Keratinocyte (primary cell): ENCODE measurements around the gene LOXL4. TPM values are rescaled to one million over a fixed set of nuclear protein-coding genes. Genes with fewer than 3 reads are reported as not detected.

Experiments used
- DNase-seq: peaks from one replicate; pipeline ENCODE4 v3.0.0-alpha.2; 2011; ENCODE audit warnings: low read depth, missing footprints, low spot score
- FAIRE-seq: peaks from 2 replicates; lab custom pipeline; 2011; peaks lifted over from hg19 to GRCh38; lab: Jason Lieb, UNC
- H2AFZ ChIP-seq: 2 replicates; pipeline ENCODE4 v1.6.0; 2012; ENCODE audit warnings: low read length, control low read depth, inconsistent platforms; ENCODE audit not compliant: control insufficient read depth
- H3K27ac ChIP-seq: 2 replicates; pipeline ENCODE4 v1.5.1; 2011; ENCODE audit warnings: low read length; ENCODE audit not compliant: control insufficient read depth, insufficient read depth
- H3K27me3 ChIP-seq: 3 replicates; pipeline ENCODE4 v1.6.0; 2011; ENCODE audit warnings: low read length; ENCODE audit not compliant: control insufficient read depth, insufficient read depth; ENCODE audit errors: extremely low read depth
- H3K36me3 ChIP-seq, 2 experiments: 2 replicates in 1 of 2; 3 replicates in 1 of 2; pipeline ENCODE4 v1.5.1; 2011; ENCODE audit warnings: low read length in 2 of 2, mild to moderate bottlenecking in 1 of 2; ENCODE audit not compliant: control insufficient read depth in 2 of 2, insufficient read depth in 2 of 2; ENCODE audit errors: extremely low read depth in 1 of 2
- H3K4me1 ChIP-seq: 3 replicates; pipeline ENCODE4 v1.5.1; 2011; ENCODE audit warnings: low read length; ENCODE audit not compliant: control insufficient read depth, insufficient read depth; ENCODE audit errors: extremely low read depth
- H3K4me2 ChIP-seq: 3 replicates; pipeline ENCODE4 v1.6.0; 2011; ENCODE audit warnings: low read depth, low read length; ENCODE audit not compliant: control insufficient read depth, insufficient read depth; ENCODE audit errors: extremely low read depth
- H3K4me3 ChIP-seq, 3 experiments: fragments of 200-600 bp in 1 of 3; sonication (generic) in 1 of 3; 2 replicates in 2 of 3; 3 replicates in 1 of 3; pipeline ENCODE4 v1.5.1; 2011 to 2016; ENCODE audit warnings: low read length in 3 of 3, mild to moderate bottlenecking in 3 of 3, control low read depth in 2 of 3, inconsistent platforms in 1 of 3, low read depth in 1 of 3, mixed read lengths in 1 of 3, mixed run types in 1 of 3, moderate library complexity in 1 of 3; ENCODE audit not compliant: control insufficient read depth in 2 of 3, insufficient read depth in 2 of 3; ENCODE audit errors: extremely low read depth in 1 of 3
- H3K79me2 ChIP-seq: 2 replicates; pipeline ENCODE4 v1.6.0; 2012; ENCODE audit warnings: low read length; ENCODE audit not compliant: control insufficient read depth, insufficient read depth
- H3K9ac ChIP-seq: 3 replicates; pipeline ENCODE4 v1.6.0; 2011; ENCODE audit warnings: low read length; ENCODE audit not compliant: control insufficient read depth, insufficient read depth; ENCODE audit errors: extremely low read depth
- H3K9me1 ChIP-seq: 3 replicates; pipeline ENCODE4 v1.6.0; 2011; ENCODE audit warnings: low read length; ENCODE audit not compliant: control insufficient read depth, insufficient read depth; ENCODE audit errors: extremely low read depth
- H3K9me3 ChIP-seq: 2 replicates; pipeline ENCODE4 v1.5.1; 2012; ENCODE audit warnings: low read depth, low read length; ENCODE audit not compliant: control insufficient read depth
- H4K20me1 ChIP-seq: 3 replicates; pipeline ENCODE4 v1.6.0; 2011; ENCODE audit warnings: low read length; ENCODE audit not compliant: control insufficient read depth, insufficient read depth; ENCODE audit errors: extremely low read depth
- EZH2 ChIP-seq: IDR thresholded peaks from one replicate; pipeline ENCODE4 v1.6.1; 2012; ENCODE audit warnings: inconsistent platforms, mild to moderate bottlenecking, low read length, moderate library complexity
- dilution Hi-C: fragments of 300-500 bp; cut with MboI; formaldehyde crosslinking; loops from one replicate; pipeline ENCODE4 v1.7.0; 2020; ENCODE audit warnings: low sequenced_read_pairs; ENCODE audit not compliant: extremely low pct_ligation_motif_present
- polyA plus RNA-seq, 5 experiments: library from polyadenylated mRNA; depleted of rRNA in 3 of 5; stranded (reverse) in 3 of 5; stranded (forward) in 1 of 5; unstranded in 1 of 5; fragments of >200 nt; gene quantifications; 1 replicate in 1 of 5; 2 replicates in 3 of 5; 3 replicates in 1 of 5; pipeline versions ENCODE4 v1.2.1 to v1.2.3, GENCODE V29; 2011 to 2012; ENCODE audit warnings: missing spikeins in 2 of 5, low read depth in 1 of 5, low replicate concordance in 1 of 5
- TF ChIP-seq, protein P1 (sequence below), 3 experiments: IDR thresholded peaks in 1 of 3; conservative IDR thresholded peaks in 1 of 3; optimal IDR thresholded peaks in 1 of 3; 2 replicates in 2 of 3; 3 replicates in 1 of 3; pipeline versions ENCODE3 to v1.5.1; 2011; ENCODE audit warnings: low read length in 3 of 3, mild to moderate bottlenecking in 3 of 3, moderate library complexity in 2 of 3, control low read depth in 1 of 3, inconsistent platforms in 1 of 3; ENCODE audit not compliant: insufficient read depth in 2 of 3; ENCODE audit errors: extremely low read depth in 1 of 3

The LOXL4 gene
- polyA plus RNA-seq, 1 donor (not counting 4 experiments of a cell fraction or from before 2014, with no cell fraction given) = 0.01 TPM

DNA sequence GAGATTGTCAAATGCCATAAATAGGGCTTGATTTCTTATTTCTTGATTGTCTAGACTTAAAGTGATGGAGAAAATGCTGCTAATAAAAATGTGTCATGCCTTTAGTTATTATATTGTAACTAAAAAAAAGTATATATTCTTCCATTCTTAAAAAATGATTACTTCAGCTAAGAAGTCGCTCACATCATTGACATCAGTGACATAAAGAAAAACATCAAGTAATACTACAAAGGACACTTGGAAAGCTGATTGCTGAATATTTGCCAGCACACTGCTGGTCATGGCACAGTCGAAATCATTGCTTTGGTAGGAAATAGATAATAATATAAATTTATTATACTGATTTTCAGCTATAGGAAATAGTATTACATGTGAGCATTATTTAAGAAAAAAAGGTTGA is 62.6 kb downstream of the LOXL4 start:
- Histone ChIP-seq H2AFZ (no peak overlapping the region), H3K9me1 (no peaks in the 10 kb centered on the region), H3K9ac (no peak overlapping the region), H3K27me3 (no peaks in the 10 kb centered on the region), H3K9me3 (no peaks in the 10 kb centered on the region), H3K36me3 (peaks cover 4% of the 10 kb centered on the region in 2 experiments), H3K27ac (no peak overlapping the region), H3K4me1 (no peaks in the 10 kb centered on the region), H4K20me1 (no peaks in the 10 kb centered on the region), H3K4me3 (no peak overlapping the region), H3K79me2 (peaks cover 6% of the 10 kb centered on the region), H3K4me2 (no peak overlapping the region)
- FAIRE-seq = no peak
- TF ChIP-seq EZH2 = no peak
- TF ChIP-seq, protein P1, sequence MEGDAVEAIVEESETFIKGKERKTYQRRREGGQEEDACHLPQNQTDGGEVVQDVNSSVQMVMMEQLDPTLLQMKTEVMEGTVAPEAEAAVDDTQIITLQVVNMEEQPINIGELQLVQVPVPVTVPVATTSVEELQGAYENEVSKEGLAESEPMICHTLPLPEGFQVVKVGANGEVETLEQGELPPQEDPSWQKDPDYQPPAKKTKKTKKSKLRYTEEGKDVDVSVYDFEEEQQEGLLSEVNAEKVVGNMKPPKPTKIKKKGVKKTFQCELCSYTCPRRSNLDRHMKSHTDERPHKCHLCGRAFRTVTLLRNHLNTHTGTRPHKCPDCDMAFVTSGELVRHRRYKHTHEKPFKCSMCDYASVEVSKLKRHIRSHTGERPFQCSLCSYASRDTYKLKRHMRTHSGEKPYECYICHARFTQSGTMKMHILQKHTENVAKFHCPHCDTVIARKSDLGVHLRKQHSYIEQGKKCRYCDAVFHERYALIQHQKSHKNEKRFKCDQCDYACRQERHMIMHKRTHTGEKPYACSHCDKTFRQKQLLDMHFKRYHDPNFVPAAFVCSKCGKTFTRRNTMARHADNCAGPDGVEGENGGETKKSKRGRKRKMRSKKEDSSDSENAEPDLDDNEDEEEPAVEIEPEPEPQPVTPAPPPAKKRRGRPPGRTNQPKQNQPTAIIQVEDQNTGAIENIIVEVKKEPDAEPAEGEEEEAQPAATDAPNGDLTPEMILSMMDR (optimal IDR thresholded peaks at IDR 0.05 in 1 of 3, IDR thresholded peaks at IDR 0.05 in 1 of 3, conservative IDR thresholded peaks at IDR 0.05 in 1 of 3; ENCODE audit: extremely low read depth in 1 of 3, insufficient read depth in 2 of 3, low read length in 3 of 3) = no peak
- DNase-seq = no peak
- dilution Hi-C loops = no loop called here

DNA sequence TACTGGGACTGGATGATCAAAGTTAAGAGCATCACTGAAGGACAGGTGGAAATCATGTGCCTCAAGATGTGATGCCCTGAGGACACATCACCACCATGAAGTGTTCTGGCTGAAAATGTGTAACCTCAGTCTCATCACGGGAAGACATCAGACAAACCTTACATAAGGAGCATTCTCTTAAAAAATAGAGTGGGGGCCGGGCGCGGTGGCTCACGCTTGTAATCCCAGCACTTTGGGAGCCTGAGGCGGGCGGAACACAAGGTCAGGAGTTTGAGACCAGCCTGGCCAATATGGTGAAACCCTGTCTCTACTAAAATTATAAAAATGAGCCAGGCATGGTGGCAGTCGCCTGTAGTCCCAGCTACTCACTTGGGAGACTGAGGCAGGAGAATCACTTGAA is 65.6 kb downstream of the LOXL4 start:
- H2AFZ ChIP-seq = no peak overlapping the region
- no peaks in the 10 kb centered on the region for H3K9me1 ChIP-seq
- H3K4me1 ChIP-seq = no peaks in the 10 kb centered on the region
- no peaks in the 10 kb centered on the region for H3K27me3 ChIP-seq
- dilution Hi-C loops = no loop called here
- no peaks in the 10 kb centered on the region for H3K9me3 ChIP-seq
- H3K9ac ChIP-seq = no peak overlapping the region
- H3K79me2 ChIP-seq = peaks cover 6% of the 10 kb centered on the region
- H3K36me3 ChIP-seq = peaks cover 0 to 2% of the 10 kb centered on the region in 2 experiments
- no peak overlapping the region for H3K4me3 ChIP-seq
- TF ChIP-seq, protein P1 (optimal IDR thresholded peaks at IDR 0.05 in 1 of 3, IDR thresholded peaks at IDR 0.05 in 1 of 3, conservative IDR thresholded peaks at IDR 0.05 in 1 of 3; ENCODE audit: extremely low read depth in 1 of 3, insufficient read depth in 2 of 3, low read length in 3 of 3) = no peak
- no peak for TF ChIP-seq EZH2
- H3K27ac ChIP-seq = no peak overlapping the region
- H4K20me1 ChIP-seq = no peaks in the 10 kb centered on the region
- H3K4me2 ChIP-seq = no peak overlapping the region
- DNase-seq = no peak
- FAIRE-seq = no peak
